ENCODE data around the gene LBHD2.
"Not testable (repeated sequence)": the region's sequence is repeated elsewhere in the genome, so short reads cannot be mapped to it uniquely, and the experiment has no call there.

The LBHD2 gene

GRCh38 chr14:103115845-103116572 lies 32.0 kb downstream of the LBHD2 start:
- in situ Hi-C loops (cut with MboI; ENCODE audit: low sequenced_read_pairs) = no loop called here

GRCh38 chr14:103116636-103117035 lies 32.6 kb downstream of the LBHD2 start:
- in situ Hi-C loops (cut with MboI; ENCODE audit: low sequenced_read_pairs) = no loop called here

GRCh38 chr14:103117499-103117898 lies 33.5 kb downstream of the LBHD2 start:
- in situ Hi-C loops (cut with MboI; ENCODE audit: low sequenced_read_pairs) = not testable (repeated sequence)

GRCh38 chr14:103118018-103118662 lies 34.1 kb downstream of the LBHD2 start:
- in situ Hi-C loops (cut with MboI; ENCODE audit: low sequenced_read_pairs) = no loop called here

- in situ Hi-C loops (cut with MboI; ENCODE audit: low sequenced_read_pairs) = no loop called here
Measured at GRCh38 chr14:103118663-103119404, 34.8 kb downstream of the LBHD2 start.

- in situ Hi-C loops (cut with MboI; ENCODE audit: low sequenced_read_pairs) = not testable (repeated sequence)
Measured at GRCh38 chr14:103119527-103119926, 35.5 kb downstream of the LBHD2 start.

GRCh38 chr14:103121121-103121845 lies 37.3 kb downstream of the LBHD2 start:
- in situ Hi-C loops (cut with MboI; ENCODE audit: low sequenced_read_pairs) = no loop called here

GRCh38 chr14:103121846-103122584 lies 38.0 kb downstream of the LBHD2 start:
- in situ Hi-C loops (cut with MboI; ENCODE audit: low sequenced_read_pairs) = no loop called here

- in situ Hi-C loops (cut with MboI; ENCODE audit: low sequenced_read_pairs) = no loop called here
Measured at GRCh38 chr14:103122585-103122946, 38.6 kb downstream of the LBHD2 start.

- in situ Hi-C loops (cut with MboI; ENCODE audit: low sequenced_read_pairs) = no loop called here
Measured at GRCh38 chr14:103122947-103123633, 39.1 kb downstream of the LBHD2 start, which contains the start of gene TNFAIP2. Gene TNFAIP2 (plus strand): TSS chr14:103123461. CDS start chr14:103126458, 2,997 bp downstream.

- in situ Hi-C loops (cut with MboI; ENCODE audit: low sequenced_read_pairs) = no loop called here
Measured at GRCh38 chr14:103123634-103124500, 39.9 kb downstream of the LBHD2 start.

GRCh38 chr14:103124501-103125001 lies 40.5 kb downstream of the LBHD2 start:
- in situ Hi-C loops (cut with MboI; ENCODE audit: low sequenced_read_pairs) = no loop called here

- in situ Hi-C loops (cut with MboI; ENCODE audit: low sequenced_read_pairs) = no loop called here
Measured at GRCh38 chr14:103125098-103126070, 41.4 kb downstream of the LBHD2 start.

GRCh38 chr14:103126088-103126872 lies 42.3 kb downstream of the LBHD2 start:
- in situ Hi-C loops (cut with MboI; ENCODE audit: low sequenced_read_pairs) = no loop called here

- in situ Hi-C loops (cut with MboI; ENCODE audit: low sequenced_read_pairs) = no loop called here
Measured at GRCh38 chr14:103126873-103127304, 42.9 kb downstream of the LBHD2 start.

GRCh38 chr14:103127356-103127755 lies 43.3 kb downstream of the LBHD2 start:
- in situ Hi-C loops (cut with MboI; ENCODE audit: low sequenced_read_pairs) = no loop called here

All from HL-60/S4 (cell line).